HL-60 (cell line): ENCODE measurements around the gene CYP4F22.
A peak's percentile ranks its signal among the peaks of the same experiment; 100 is the strongest.
"Not testable (repeated sequence)": the region's sequence is repeated elsewhere in the genome, so short reads cannot be mapped to it uniquely, and the experiment has no call there.

Source experiments
- DNase-seq, 2 experiments: peaks; one replicate each; pipeline ENCODE4 v3.0.0-alpha.2; 2010 to 2020; ENCODE audit warnings: low read depth in 1 of 2, low spot score in 1 of 2
- H3K27ac ChIP-seq: fragments of 250-450 bp; sonication (Bioruptor Pico); replicated peaks from 2 replicates; pipeline ENCODE4 v1.5.1; 2020; ENCODE audit warnings: mild to moderate bottlenecking, moderate library complexity
- H3K27me3 ChIP-seq: fragments of 250-450 bp; sonication (Bioruptor Pico); 2 replicates; pipeline ENCODE4 v1.5.1; 2021; ENCODE audit warnings: mild to moderate bottlenecking, moderate library complexity; ENCODE audit not compliant: insufficient read depth, poor library complexity, severe bottlenecking
- H3K4me3 ChIP-seq: replicated peaks from 2 replicates; pipeline ENCODE4 v1.5.1; 2011; ENCODE audit warnings: mild to moderate bottlenecking, control low read depth, low read length; ENCODE audit not compliant: insufficient read depth
- CTCF ChIP-seq: IDR thresholded peaks from one replicate; pipeline ENCODE4 v1.5.1; 2011; ENCODE audit warnings: low read length, control low read depth, inconsistent platforms; ENCODE audit not compliant: insufficient read depth
- GABPA ChIP-seq: IDR thresholded peaks from 2 replicates; pipeline ENCODE4 v1.6.1; 2012; ENCODE audit warnings: low read depth
- POLR2AphosphoS5 ChIP-seq: IDR thresholded peaks from 2 replicates; pipeline ENCODE4 v1.6.1; 2012; ENCODE audit warnings: low read depth
- REST ChIP-seq: IDR thresholded peaks from 2 replicates; pipeline ENCODE4 v1.6.1; 2012; ENCODE audit warnings: low read depth; ENCODE audit not compliant: insufficient replicate concordance
- SPI1 ChIP-seq: IDR thresholded peaks from 2 replicates; pipeline ENCODE4 v1.6.1; 2012; ENCODE audit warnings: low read depth, mild to moderate bottlenecking, borderline replicate concordance

CYP4F22 gene

GRCh38 chr19:15468675-15469512 lies 39.4 kb upstream of the CYP4F22 start:
- no peak for TF ChIP-seq GABPA
- no peak for TF ChIP-seq POLR2AphosphoS5
- no peak for TF ChIP-seq CTCF
- TF ChIP-seq SPI1 = no peak
- no peak for TF ChIP-seq REST
- Histone ChIP-seq H3K27me3 (peaks cover 2% of the 10 kb centered on the region), H3K4me3 (no peak overlapping the region), H3K27ac (no peak overlapping the region)
- DNase-seq = no peak

- Histone ChIP-seq H3K4me3 (peak overlapping the region; percentile 31), H3K27me3 (peaks cover 2% of the 10 kb centered on the region), H3K27ac (no peak overlapping the region)
- DNase-seq = no peak
- no peak for TF ChIP-seq GABPA
- no peak for TF ChIP-seq POLR2AphosphoS5
- TF ChIP-seq SPI1 = no peak
- no peak for TF ChIP-seq REST
- no peak for TF ChIP-seq CTCF
Observed at GRCh38 chr19:15469513-15470297, 38.6 kb upstream of the CYP4F22 start.

- no peak overlapping the region for H3K4me3 ChIP-seq
- H3K27me3 ChIP-seq = peaks cover 2% of the 10 kb centered on the region
- TF ChIP-seq GABPA (no peak), POLR2AphosphoS5 (no peak), SPI1 (no peak), CTCF (no peak), REST (no peak)
- H3K27ac ChIP-seq = no peak overlapping the region
- no peak for DNase-seq
Observed at GRCh38 chr19:15471639-15472101, 36.7 kb upstream of the CYP4F22 start.

- not testable (repeated sequence) for DNase-seq, H3K4me3 ChIP-seq, H3K27me3 ChIP-seq, H3K27ac ChIP-seq
Observed at GRCh38 chr19:15473821-15474220, 34.5 kb upstream of the CYP4F22 start.
